ENCODE results near the gene RHEB. TPM values are rescaled to one million over a fixed set of nuclear protein-coding genes. Genes with fewer than 3 reads are reported as not detected.

Gene RHEB
- total and polyA plus RNA-seq, 2 donors (not counting 1 experiment from before 2014, with no cell fraction given) = 9.3 to 40.3 TPM

- peaks cover 100% of the 10 kb centered on the region for H3K79me2 ChIP-seq (ENCODE audit: control insufficient read depth, insufficient read depth, low read length)
- H3K4me2 ChIP-seq (replicated peaks; ENCODE audit: low read depth, low read length, poor library complexity, severe bottlenecking) = no peak overlapping the region
- no peak overlapping the region for H3K4me3 ChIP-seq (ENCODE audit: control extremely low read depth in 1 of 5, extremely low read depth in 1 of 5, insufficient read depth in 1 of 5, low read depth in 2 of 5, low read length in 4 of 5)
- Mint-ChIP-seq H3K27ac (no peak overlapping the region), H3K4me1 (peaks cover 66% of the 10 kb centered on the region), H3K4me3 (no peak overlapping the region), H3K9me3 (ENCODE audit: insufficient read depth) (no peaks in the 10 kb centered on the region), H3K27me3 (no peaks in the 10 kb centered on the region)
- TF ChIP-seq EZH2 (IDR thresholded peaks at IDR 0.05; ENCODE audit: borderline replicate concordance, insufficient read depth, low read depth, low read length, poor library complexity, severe bottlenecking) (no peak), CTCF (IDR thresholded peaks at IDR 0.05) (no peak)
- no peaks in the 10 kb centered on the region for H3K9me3 ChIP-seq (ENCODE audit: control extremely low read depth in 1 of 3, control insufficient read depth in 2 of 3, insufficient read depth in 1 of 3, low read length in 2 of 3)
- ATAC-seq (ENCODE audit: low read depth) = no peak
- CTCF ChIA-PET = no interaction called here
- H3K36me3 ChIP-seq (replicated peaks in 1 of 2; ENCODE audit: control extremely low read depth in 1 of 2, control insufficient read depth in 1 of 2, extremely low read depth in 1 of 2, insufficient read depth in 2 of 2, low read length in 1 of 2) = no peaks in the 10 kb centered on the region
- peaks cover 97% of the 10 kb centered on the region for H4K20me1 ChIP-seq (ENCODE audit: control insufficient read depth, insufficient read depth, low read length, poor library complexity, severe bottlenecking)
- no peaks in the 10 kb centered on the region for H3K27me3 ChIP-seq (replicated peaks in 1 of 4; ENCODE audit: control extremely low read depth in 1 of 4, control insufficient read depth in 3 of 4, insufficient read depth in 4 of 4, low read length in 3 of 4)
- intact Hi-C loops (cut with micrococcal nuclease) = no loop called here
- no peaks in the 10 kb centered on the region for H3K4me1 ChIP-seq (ENCODE audit: control insufficient read depth in 2 of 2, insufficient read depth in 2 of 2, low read length in 2 of 2)
- POLR2A ChIA-PET = no interaction called here
- no CpG with 5 or more reads among the region's 4 CpGs for WGBS (ENCODE audit: insufficient coverage)
- H3K27ac ChIP-seq (ENCODE audit: low read length in 2 of 2) = no peak overlapping the region
- H2AFZ ChIP-seq (ENCODE audit: insufficient read depth, low read depth, low read length, poor library complexity, severe bottlenecking) = no peak overlapping the region
- DNase-seq = no peak
- no peak overlapping the region for H3K9ac ChIP-seq (ENCODE audit: low read length)
Measured at GRCh38 chr7:151511270-151511669, 8.4 kb downstream of the RHEB start.

GRCh38 chr7:151509670-151510333 is 9.9 kb downstream of the RHEB start:
- H3K9me3 Mint-ChIP-seq (ENCODE audit: insufficient read depth) = no peaks in the 10 kb centered on the region
- Histone ChIP-seq H3K27me3 (replicated peaks in 1 of 4; ENCODE audit: control extremely low read depth in 1 of 4, control insufficient read depth in 3 of 4, insufficient read depth in 4 of 4, low read length in 3 of 4) (no peaks in the 10 kb centered on the region), H3K27ac (ENCODE audit: low read length in 2 of 2) (no peak overlapping the region), H3K9me3 (ENCODE audit: control extremely low read depth in 1 of 3, control insufficient read depth in 2 of 3, insufficient read depth in 1 of 3, low read length in 2 of 3) (no peaks in the 10 kb centered on the region), H3K79me2 (ENCODE audit: control insufficient read depth, insufficient read depth, low read length) (peaks cover 100% of the 10 kb centered on the region), H3K4me3 (ENCODE audit: control extremely low read depth in 1 of 5, extremely low read depth in 1 of 5, insufficient read depth in 1 of 5, low read depth in 2 of 5, low read length in 4 of 5) (no peak overlapping the region), H4K20me1 (ENCODE audit: control insufficient read depth, insufficient read depth, low read length, poor library complexity, severe bottlenecking) (peaks cover 95% of the 10 kb centered on the region), H3K36me3 (replicated peaks in 1 of 2; ENCODE audit: control extremely low read depth in 1 of 2, control insufficient read depth in 1 of 2, extremely low read depth in 1 of 2, insufficient read depth in 2 of 2, low read length in 1 of 2) (no peaks in the 10 kb centered on the region), H3K9ac (ENCODE audit: low read length) (no peak overlapping the region), H3K4me1 (ENCODE audit: control insufficient read depth in 2 of 2, insufficient read depth in 2 of 2, low read length in 2 of 2) (no peaks in the 10 kb centered on the region), H2AFZ (ENCODE audit: insufficient read depth, low read depth, low read length, poor library complexity, severe bottlenecking) (no peak overlapping the region), H3K4me2 (replicated peaks; ENCODE audit: low read depth, low read length, poor library complexity, severe bottlenecking) (no peak overlapping the region)
- ATAC-seq (ENCODE audit: low read depth) (no peak), DNase-seq (no peak)
- ChIA-PET CTCF (no interaction called here), POLR2A (no interaction called here)
- WGBS (ENCODE audit: insufficient coverage) = 93% methylated on average over 5 of the region's 5 CpGs
- TF ChIP-seq CTCF (IDR thresholded peaks at IDR 0.05) (no peak), EZH2 (IDR thresholded peaks at IDR 0.05; ENCODE audit: borderline replicate concordance, insufficient read depth, low read depth, low read length, poor library complexity, severe bottlenecking) (no peak)
- H3K4me3 Mint-ChIP-seq = no peak overlapping the region
- H3K27me3 Mint-ChIP-seq = no peaks in the 10 kb centered on the region
- no peak overlapping the region for H3K27ac Mint-ChIP-seq
- intact Hi-C loops (cut with micrococcal nuclease) = no loop called here
- peaks cover 59% of the 10 kb centered on the region for H3K4me1 Mint-ChIP-seq
